ENCODE data around the gene R3HDM4.

The R3HDM4 gene

GRCh38 chr19:925087-925525 is 12.1 kb upstream of the R3HDM4 start:
- no peak for TF ChIP-seq JUND (IDR thresholded peaks at IDR 0.05; ENCODE audit: low read depth)
- peak; percentile 75 to 82 for DNase-seq (ENCODE audit: low read depth in 1 of 2, low spot score in 1 of 2)
- in situ Hi-C loops (cut with HindIII; ENCODE audit: low pct_unique_long_range_greater_than_20kb, low sequenced_read_pairs): no loop called here

GRCh38 chr19:924553-925086 is 11.6 kb upstream of the R3HDM4 start:
- no peak for TF ChIP-seq JUND (IDR thresholded peaks at IDR 0.05; ENCODE audit: low read depth)
- in situ Hi-C loops (cut with HindIII; ENCODE audit: low pct_unique_long_range_greater_than_20kb, low sequenced_read_pairs): no loop called here

GRCh38 chr19:920051-920864 is 7.2 kb upstream of the R3HDM4 start:
- DNase-seq (ENCODE audit: low read depth in 1 of 2, low spot score in 1 of 2): peak in 1 of 2 experiments; percentile 45
- TF ChIP-seq JUND (IDR thresholded peaks at IDR 0.05; ENCODE audit: low read depth): no peak
- in situ Hi-C loops (cut with HindIII; ENCODE audit: low pct_unique_long_range_greater_than_20kb, low sequenced_read_pairs): no loop called here

More at GRCh38 chr19:924553-925086, 11.6 kb upstream of the R3HDM4 start:
- DNase-seq (ENCODE audit: low read depth in 1 of 2, low spot score in 1 of 2): peak in 1 of 2 experiments; percentile 50

GRCh38 chr19:919199-920050 is 6.4 kb upstream of the R3HDM4 start:
- no peak for TF ChIP-seq JUND (IDR thresholded peaks at IDR 0.05; ENCODE audit: low read depth)
- DNase-seq (ENCODE audit: low read depth in 1 of 2, low spot score in 1 of 2): peak in 1 of 2 experiments; percentile 43
- in situ Hi-C loops (cut with HindIII; ENCODE audit: low pct_unique_long_range_greater_than_20kb, low sequenced_read_pairs): no loop called here

GRCh38 chr19:918481-919198 is 5.6 kb upstream of the R3HDM4 start:
- no peak for TF ChIP-seq JUND (IDR thresholded peaks at IDR 0.05; ENCODE audit: low read depth)
- DNase-seq (ENCODE audit: low read depth in 1 of 2, low spot score in 1 of 2): peak in 1 of 2 experiments; percentile 41
- in situ Hi-C loops (cut with HindIII; ENCODE audit: low pct_unique_long_range_greater_than_20kb, low sequenced_read_pairs): no loop called here

- no peak for DNase-seq (ENCODE audit: low read depth in 1 of 2, low spot score in 1 of 2)
- in situ Hi-C loops (cut with HindIII; ENCODE audit: low pct_unique_long_range_greater_than_20kb, low sequenced_read_pairs): no loop called here
- TF ChIP-seq JUND (IDR thresholded peaks at IDR 0.05; ENCODE audit: low read depth): no peak
Measured at GRCh38 chr19:918152-918437, 5.1 kb upstream of the R3HDM4 start.

- peak in 1 of 2 experiments; percentile 56 for DNase-seq (ENCODE audit: low read depth in 1 of 2, low spot score in 1 of 2)
- in situ Hi-C loops (cut with HindIII; ENCODE audit: low pct_unique_long_range_greater_than_20kb, low sequenced_read_pairs): no loop called here
- TF ChIP-seq JUND (IDR thresholded peaks at IDR 0.05; ENCODE audit: low read depth): no peak
Measured at GRCh38 chr19:917323-918151, 4.5 kb upstream of the R3HDM4 start, which contains the start of gene KISS1R. KISS1R (plus strand) TSS chr19:917333; CDS start chr19:917503, 170 bp downstream.

GRCh38 chr19:916645-917322 is 3.8 kb upstream of the R3HDM4 start:
- TF ChIP-seq JUND (IDR thresholded peaks at IDR 0.05; ENCODE audit: low read depth): no peak
- in situ Hi-C loops (cut with HindIII; ENCODE audit: low pct_unique_long_range_greater_than_20kb, low sequenced_read_pairs): no loop called here
- peak in 1 of 2 experiments; percentile 37 for DNase-seq (ENCODE audit: low read depth in 1 of 2, low spot score in 1 of 2)

- TF ChIP-seq JUND (IDR thresholded peaks at IDR 0.05; ENCODE audit: low read depth): no peak
- in situ Hi-C loops (cut with HindIII; ENCODE audit: low pct_unique_long_range_greater_than_20kb, low sequenced_read_pairs): no loop called here
- no peak for DNase-seq (ENCODE audit: low read depth in 1 of 2, low spot score in 1 of 2)
Measured at GRCh38 chr19:912181-913079, 589 bp downstream of the R3HDM4 start.

Data from T47D (cell line).